ENCODE data around the gene RHOF. TPM values are rescaled to one million over a fixed set of nuclear protein-coding genes. Genes with fewer than 3 reads are reported as not detected.

The RHOF gene
- total and polyA plus RNA-seq, 2 of the 13 experiments (the other 11 are each of a cell fraction or from before 2014, with no cell fraction given) = 14.6 to 32.2 TPM

DNA sequence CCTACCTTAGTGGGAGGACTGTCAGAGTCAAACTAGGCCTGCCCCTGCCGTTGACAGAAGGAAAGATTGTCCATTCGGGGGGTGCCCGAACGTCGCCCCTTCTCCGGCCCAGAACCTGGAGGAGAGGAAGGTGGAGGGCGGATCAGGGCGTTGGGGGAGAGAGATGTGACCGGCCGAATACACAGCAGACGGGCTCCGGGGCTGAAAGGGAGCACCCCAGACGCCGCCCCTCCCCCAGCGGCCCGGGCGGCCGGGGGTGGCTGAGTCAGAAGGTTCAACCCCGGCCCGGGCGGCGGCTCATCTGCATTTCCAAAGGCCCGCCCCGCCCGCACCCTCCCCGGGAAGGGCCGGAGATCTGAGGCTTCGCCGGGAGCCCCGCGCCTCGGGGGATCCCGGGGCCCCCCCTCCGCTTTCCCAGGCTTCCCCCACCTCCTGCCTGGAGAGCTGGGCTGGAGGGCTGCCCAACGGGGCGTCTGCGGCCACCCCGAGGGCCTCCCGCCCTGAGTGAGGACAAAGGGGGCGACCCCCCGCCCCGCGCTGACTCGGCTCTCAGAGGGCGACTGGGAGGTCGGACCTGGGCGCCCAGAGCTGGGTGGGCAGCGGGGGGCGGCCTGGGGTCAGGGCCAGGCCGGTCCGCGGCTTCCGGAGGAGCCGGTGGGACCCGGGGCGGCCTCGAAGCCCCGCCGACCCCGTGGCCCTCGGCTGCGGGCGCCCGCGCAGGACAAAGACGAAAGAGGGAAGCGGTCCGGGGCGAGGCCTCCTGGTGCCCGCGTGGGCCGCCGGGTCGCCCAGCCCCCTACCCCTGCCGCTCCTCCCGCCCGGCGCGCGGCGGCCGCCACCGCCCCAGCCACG lies 6.6 kb upstream of the RHOF start (continued):
- TF ChIP-seq ZFP36 (IDR thresholded peaks at IDR 0.05; ENCODE audit: borderline replicate concordance, low read depth, low read length, partially characterized antibody) (no peak), ZNF609 (CRISPR knock-in tag; IDR thresholded peaks at IDR 0.05; ENCODE audit: borderline replicate concordance) (peak; percentile 70), IKZF4 (CRISPR knock-in tag; IDR thresholded peaks at IDR 0.05; ENCODE audit: borderline replicate concordance, low read depth, not compliant biosample characterization) (no peak), CHD4 (IDR thresholded peaks at IDR 0.05; ENCODE audit: borderline replicate concordance, low read length) (no peak), ZFX (CRISPR knock-in tag; IDR thresholded peaks at IDR 0.05; ENCODE audit: low read depth) (peak; percentile 41), JUNB (CRISPR knock-in tag; IDR thresholded peaks at IDR 0.05; ENCODE audit: borderline replicate concordance) (no peak), NFE2 (CRISPR knock-in tag; IDR thresholded peaks at IDR 0.05) (no peak), POGK (CRISPR knock-in tag; conservative IDR thresholded peaks at IDR 0.05) (no peak), SMC3 (IDR thresholded peaks at IDR 0.05; ENCODE audit: low read length) (no peak), ATAD3A (CRISPR knock-in tag; IDR thresholded peaks at IDR 0.05) (no peak), ARHGAP35 (CRISPR knock-in tag; IDR thresholded peaks at IDR 0.05; ENCODE audit: borderline replicate concordance) (no peak), ARNT (IDR thresholded peaks at IDR 0.05) (no peak), RBM22 (optimal IDR thresholded peaks at IDR 0.05; ENCODE audit: low read length) (no peak), MEF2D (CRISPR knock-in tag; IDR thresholded peaks at IDR 0.05) (no peak), ATF7 (IDR thresholded peaks at IDR 0.05) (no peak), ATF7 (CRISPR knock-in tag; IDR thresholded peaks at IDR 0.05) (no peak)
- TF ChIP-seq, protein P1, sequence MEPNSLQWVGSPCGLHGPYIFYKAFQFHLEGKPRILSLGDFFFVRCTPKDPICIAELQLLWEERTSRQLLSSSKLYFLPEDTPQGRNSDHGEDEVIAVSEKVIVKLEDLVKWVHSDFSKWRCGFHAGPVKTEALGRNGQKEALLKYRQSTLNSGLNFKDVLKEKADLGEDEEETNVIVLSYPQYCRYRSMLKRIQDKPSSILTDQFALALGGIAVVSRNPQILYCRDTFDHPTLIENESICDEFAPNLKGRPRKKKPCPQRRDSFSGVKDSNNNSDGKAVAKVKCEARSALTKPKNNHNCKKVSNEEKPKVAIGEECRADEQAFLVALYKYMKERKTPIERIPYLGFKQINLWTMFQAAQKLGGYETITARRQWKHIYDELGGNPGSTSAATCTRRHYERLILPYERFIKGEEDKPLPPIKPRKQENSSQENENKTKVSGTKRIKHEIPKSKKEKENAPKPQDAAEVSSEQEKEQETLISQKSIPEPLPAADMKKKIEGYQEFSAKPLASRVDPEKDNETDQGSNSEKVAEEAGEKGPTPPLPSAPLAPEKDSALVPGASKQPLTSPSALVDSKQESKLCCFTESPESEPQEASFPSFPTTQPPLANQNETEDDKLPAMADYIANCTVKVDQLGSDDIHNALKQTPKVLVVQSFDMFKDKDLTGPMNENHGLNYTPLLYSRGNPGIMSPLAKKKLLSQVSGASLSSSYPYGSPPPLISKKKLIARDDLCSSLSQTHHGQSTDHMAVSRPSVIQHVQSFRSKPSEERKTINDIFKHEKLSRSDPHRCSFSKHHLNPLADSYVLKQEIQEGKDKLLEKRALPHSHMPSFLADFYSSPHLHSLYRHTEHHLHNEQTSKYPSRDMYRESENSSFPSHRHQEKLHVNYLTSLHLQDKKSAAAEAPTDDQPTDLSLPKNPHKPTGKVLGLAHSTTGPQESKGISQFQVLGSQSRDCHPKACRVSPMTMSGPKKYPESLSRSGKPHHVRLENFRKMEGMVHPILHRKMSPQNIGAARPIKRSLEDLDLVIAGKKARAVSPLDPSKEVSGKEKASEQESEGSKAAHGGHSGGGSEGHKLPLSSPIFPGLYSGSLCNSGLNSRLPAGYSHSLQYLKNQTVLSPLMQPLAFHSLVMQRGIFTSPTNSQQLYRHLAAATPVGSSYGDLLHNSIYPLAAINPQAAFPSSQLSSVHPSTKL (CRISPR knock-in tag; IDR thresholded peaks at IDR 0.05) = peak; percentile 76
- TF ChIP-seq, protein P2, sequence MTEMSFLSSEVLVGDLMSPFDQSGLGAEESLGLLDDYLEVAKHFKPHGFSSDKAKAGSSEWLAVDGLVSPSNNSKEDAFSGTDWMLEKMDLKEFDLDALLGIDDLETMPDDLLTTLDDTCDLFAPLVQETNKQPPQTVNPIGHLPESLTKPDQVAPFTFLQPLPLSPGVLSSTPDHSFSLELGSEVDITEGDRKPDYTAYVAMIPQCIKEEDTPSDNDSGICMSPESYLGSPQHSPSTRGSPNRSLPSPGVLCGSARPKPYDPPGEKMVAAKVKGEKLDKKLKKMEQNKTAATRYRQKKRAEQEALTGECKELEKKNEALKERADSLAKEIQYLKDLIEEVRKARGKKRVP (CRISPR knock-in tag; IDR thresholded peaks at IDR 0.05) = no peak

Data from HepG2 (cell line).